ENCODE results near the gene E4F1. TPM values are rescaled to one million over a fixed set of nuclear protein-coding genes. Genes with fewer than 3 reads are reported as not detected.

Gene E4F1
- total and polyA plus RNA-seq, 4 donors: 4.4 to 19.1 (median 13.7) TPM

DNA sequence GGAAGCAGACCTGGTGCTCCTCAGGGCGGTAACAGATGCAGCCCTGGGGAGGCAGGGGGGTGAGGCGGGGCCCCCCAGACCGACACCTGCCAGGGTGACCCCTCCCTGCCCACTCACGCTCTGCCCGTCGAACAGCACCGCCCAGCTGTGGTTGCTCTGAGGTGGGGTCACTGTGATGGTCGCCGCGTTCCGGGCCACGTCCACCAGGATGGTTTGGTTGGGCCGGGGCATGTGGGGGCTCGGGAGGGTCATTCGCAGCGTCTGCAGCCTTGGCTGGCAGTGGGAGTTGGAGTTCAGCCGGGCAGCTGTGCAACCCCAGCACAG, 13.4 kb upstream of the E4F1 start:
- peaks cover 0 to 24% (median 6%) of the 10 kb centered on the region in 4 donors for H3K36me3 ChIP-seq (ENCODE audit: control insufficient read depth in 4 of 4, insufficient read depth in 3 of 4, low read depth in 1 of 4, low read length in 3 of 4)
- no peak overlapping the region for H3K9ac ChIP-seq (ENCODE audit: low read depth in 1 of 2, low read length in 2 of 2)
- no peak overlapping the region for H3K4me3 ChIP-seq (ENCODE audit: low read depth in 1 of 3, low read length in 3 of 3)
- TF ChIP-seq TAF1 (conservative IDR thresholded peaks at IDR 0.05) (no peak), SP1 (IDR thresholded peaks at IDR 0.05) (no peak), JUND (IDR thresholded peaks at IDR 0.05) (no peak), RXRA (IDR thresholded peaks at IDR 0.05) (no peak)
- no peak for DNase-seq (ENCODE audit: low spot score)
- WGBS: 96% methylated on average over 17 of the region's 17 CpGs
- H3K4me1 ChIP-seq (ENCODE audit: control insufficient read depth in 4 of 4, insufficient read depth in 4 of 4, low read length in 3 of 4): peaks cover 9 to 37% (median 27%) of the 10 kb centered on the region in 4 donors
- no peak overlapping the region for H3K27ac ChIP-seq (ENCODE audit: low read depth in 1 of 2, low read length in 2 of 2)
- H3K9me3 ChIP-seq (ENCODE audit: control insufficient read depth in 4 of 4, low read length in 3 of 4): no peaks in the 10 kb centered on the region
- no peaks in the 10 kb centered on the region for H3K27me3 ChIP-seq (ENCODE audit: control insufficient read depth in 4 of 4, insufficient read depth in 4 of 4, low read length in 3 of 4)

- H3K4me3 ChIP-seq (ENCODE audit: low read depth in 1 of 3, low read length in 3 of 3): no peak within 1 kb of the TSS
- no peak within 1 kb of the TSS for H3K27ac ChIP-seq (ENCODE audit: low read depth in 1 of 2, low read length in 2 of 2)
- no peak for DNase-seq (ENCODE audit: low spot score)
- H3K9ac ChIP-seq (ENCODE audit: low read depth in 1 of 2, low read length in 2 of 2): no peak within 1 kb of the TSS
- peaks cover 9 to 37% (median 26%) of the 10 kb centered on the region in 4 donors for H3K4me1 ChIP-seq (ENCODE audit: control insufficient read depth in 4 of 4, insufficient read depth in 4 of 4, low read length in 3 of 4)
- no peaks in the 10 kb centered on the region for H3K27me3 ChIP-seq (ENCODE audit: control insufficient read depth in 4 of 4, insufficient read depth in 4 of 4, low read length in 3 of 4)
- 83% methylated on average over 24 of the region's 24 CpGs for WGBS
- TF ChIP-seq JUND (IDR thresholded peaks at IDR 0.05) (no peak), EGR1 (IDR thresholded peaks at IDR 0.05; ENCODE audit: low read depth in 2 of 2) (no peak), HNF4A (conservative IDR thresholded peaks at IDR 0.05) (no peak), RXRA (IDR thresholded peaks at IDR 0.05) (no peak), YY1 (IDR thresholded peaks at IDR 0.05) (no peak), ZBTB33 (IDR thresholded peaks at IDR 0.05) (no peak), FOXA1 (IDR thresholded peaks at IDR 0.05) (no peak), RAD21 (IDR thresholded peaks at IDR 0.05) (no peak), HNF4G (IDR thresholded peaks at IDR 0.05) (no peak), CTCF (IDR thresholded peaks at IDR 0.05; ENCODE audit: low read depth, low read length, missing input control) (no peak), GABPA (IDR thresholded peaks at IDR 0.05 in 1 of 2, conservative IDR thresholded peaks at IDR 0.05 in 1 of 2) (no peak), TAF1 (conservative IDR thresholded peaks at IDR 0.05) (no peak), SP1 (IDR thresholded peaks at IDR 0.05) (no peak), REST (IDR thresholded peaks at IDR 0.05) (no peak), FOXA2 (IDR thresholded peaks at IDR 0.05) (no peak), NR2F2 (IDR thresholded peaks at IDR 0.05) (no peak)
- TF ChIP-seq, protein P1, sequence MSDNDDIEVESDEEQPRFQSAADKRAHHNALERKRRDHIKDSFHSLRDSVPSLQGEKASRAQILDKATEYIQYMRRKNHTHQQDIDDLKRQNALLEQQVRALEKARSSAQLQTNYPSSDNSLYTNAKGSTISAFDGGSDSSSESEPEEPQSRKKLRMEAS (IDR thresholded peaks at IDR 0.05): no peak
- TF ChIP-seq, protein P2, sequence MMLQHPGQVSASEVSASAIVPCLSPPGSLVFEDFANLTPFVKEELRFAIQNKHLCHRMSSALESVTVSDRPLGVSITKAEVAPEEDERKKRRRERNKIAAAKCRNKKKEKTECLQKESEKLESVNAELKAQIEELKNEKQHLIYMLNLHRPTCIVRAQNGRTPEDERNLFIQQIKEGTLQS (IDR thresholded peaks at IDR 0.05): no peak
- no peaks in the 10 kb centered on the region for H3K9me3 ChIP-seq (ENCODE audit: control insufficient read depth in 4 of 4, low read length in 3 of 4)
- H3K36me3 ChIP-seq (ENCODE audit: control insufficient read depth in 4 of 4, insufficient read depth in 3 of 4, low read depth in 1 of 4, low read length in 3 of 4): peaks cover 0 to 24% (median 6%) of the 10 kb centered on the region in 4 donors
Measured at GRCh38 chr16:2210386-2211365, 12.7 kb upstream of the E4F1 start, which contains the start of gene BRICD5. Gene BRICD5, minus strand, starts transcription at chr16:2210863. Its CDS starts 30 bp downstream, at chr16:2210833.
